HEK293T (cell line): ENCODE results near the gene RBM28.

Experiments used
- CTCF ChIA-PET: fragments of 350-600 bp; formaldehyde crosslinking; extraction: SDS; loops from one replicate; lab custom pipeline; 2021; ENCODE audit warnings: antibody characterized with exemption, inconsistent platforms; lab: Yijun Ruan, JAX
- POLR2A ChIA-PET: fragments of 350-600 bp; formaldehyde crosslinking; extraction: SDS; loops from one replicate; lab custom pipeline; 2020; ENCODE audit warnings: antibody characterized with exemption, inconsistent platforms; lab: Yijun Ruan, JAX
- DNase-seq: peaks from one replicate; pipeline ENCODE4 v3.0.0; 2012; ENCODE audit warnings: mixed read lengths; ENCODE audit errors: extremely low spot score
- ARNT ChIP-seq: fragments of 450-650 bp; IDR thresholded peaks from 2 replicates; pipeline ENCODE4 v1.6.1; 2017; ENCODE audit warnings: mild to moderate bottlenecking
- BHLHE40 ChIP-seq: fragments of 450-650 bp; IDR thresholded peaks from 2 replicates; pipeline ENCODE4 v1.6.1; 2016; ENCODE audit warnings: mild to moderate bottlenecking, moderate library complexity, borderline replicate concordance
- CTBP1 ChIP-seq: fragments of 450-650 bp; IDR thresholded peaks from 2 replicates; pipeline ENCODE4 v1.6.1; 2016; ENCODE audit warnings: borderline replicate concordance
- ELF4 ChIP-seq: fragments of 450-650 bp; IDR thresholded peaks from 2 replicates; pipeline ENCODE4 v1.6.1; 2017; ENCODE audit warnings: antibody characterized with exemption
- FOXA1 ChIP-seq: fragments of 450-650 bp; IDR thresholded peaks from 2 replicates; pipeline ENCODE4 v1.6.1; 2016; ENCODE audit warnings: mild to moderate bottlenecking
- FOXK2 ChIP-seq: fragments of 450-650 bp; IDR thresholded peaks from 2 replicates; pipeline ENCODE4 v1.6.1; 2016; ENCODE audit warnings: mild to moderate bottlenecking
- FOXM1 ChIP-seq: fragments of 450-650 bp; IDR thresholded peaks from 2 replicates; pipeline ENCODE4 v1.6.1; 2017; ENCODE audit warnings: mild to moderate bottlenecking, borderline replicate concordance
- HDGF ChIP-seq: fragments of 450-650 bp; IDR thresholded peaks from 2 replicates; pipeline ENCODE4 v1.6.1; 2017; ENCODE audit warnings: antibody characterized with exemption, borderline replicate concordance
- L3MBTL2 ChIP-seq: fragments of 450-650 bp; conservative IDR thresholded peaks from 2 replicates; pipeline ENCODE4 v1.6.1; 2016; ENCODE audit warnings: mild to moderate bottlenecking
- LEF1 ChIP-seq: fragments of 450-650 bp; IDR thresholded peaks from 2 replicates; pipeline ENCODE4 v1.6.1; 2017; ENCODE audit warnings: mild to moderate bottlenecking, borderline replicate concordance
- NFRKB ChIP-seq: fragments of 450-650 bp; IDR thresholded peaks from 2 replicates; pipeline ENCODE4 v1.6.1; 2016; ENCODE audit warnings: mild to moderate bottlenecking, moderate library complexity
- SP1 ChIP-seq: fragments of 450-650 bp; IDR thresholded peaks from 2 replicates; pipeline ENCODE4 v1.6.1; 2017
- SUZ12 ChIP-seq: fragments of 450-650 bp; IDR thresholded peaks from 2 replicates; pipeline ENCODE4 v1.6.1; 2016; ENCODE audit warnings: mild to moderate bottlenecking
- TARDBP ChIP-seq: fragments of 450-650 bp; IDR thresholded peaks from 2 replicates; pipeline ENCODE4 v1.6.1; 2016
- ZNF384 ChIP-seq: fragments of 450-650 bp; IDR thresholded peaks from 2 replicates; pipeline ENCODE4 v1.6.1; 2016
- TF ChIP-seq, protein P1 (sequence below): fragments of 450-650 bp; IDR thresholded peaks from 2 replicates; pipeline ENCODE4 v1.6.1; 2016

The RBM28 gene

DNA sequence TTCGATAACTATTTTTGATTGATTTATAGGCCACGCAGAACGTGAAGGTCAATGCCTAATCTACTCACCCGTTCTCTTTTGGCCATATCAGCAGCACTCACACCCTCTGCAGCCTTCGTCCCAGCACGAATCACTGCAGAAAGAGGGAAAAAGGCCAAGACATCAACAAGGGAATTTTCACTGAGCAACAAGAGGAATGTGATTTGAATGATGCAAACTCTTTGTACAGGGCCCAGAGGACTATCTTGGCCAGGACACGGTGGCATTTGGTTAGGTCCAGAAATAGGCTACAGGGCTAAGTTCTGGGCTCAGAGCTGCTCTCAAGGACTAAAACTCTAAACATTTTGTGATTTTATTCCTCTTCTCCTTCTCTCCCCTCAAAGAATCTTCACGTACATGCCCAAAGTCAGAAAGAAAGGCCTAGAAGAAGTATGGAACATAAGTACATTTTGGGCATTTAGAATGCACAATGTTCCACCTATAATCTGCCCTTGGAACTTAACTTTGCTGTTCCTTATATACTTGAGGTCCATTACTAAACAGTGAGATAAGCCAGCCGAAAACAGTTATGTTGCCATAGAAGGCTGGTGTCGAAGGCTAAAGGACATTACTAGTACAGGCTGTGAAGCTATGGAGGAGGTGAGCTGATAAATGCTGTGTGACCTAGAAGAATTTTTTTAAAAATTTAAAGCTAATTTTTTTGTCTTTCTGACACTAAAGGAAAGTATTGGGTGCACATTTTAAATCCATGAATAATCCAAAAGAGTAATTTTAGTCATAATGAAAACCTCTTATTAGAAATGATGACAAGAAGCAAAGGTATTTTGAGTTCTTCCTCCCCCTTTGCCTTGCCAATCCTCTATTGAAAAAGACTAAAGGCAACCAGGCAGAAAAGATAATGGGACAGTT lies 20.0 kb downstream of the RBM28 start:
- TF ChIP-seq ZNF384 (no peak), LEF1 (no peak), CTBP1 (no peak), ELF4 (no peak), FOXK2 (no peak), L3MBTL2 (no peak), FOXM1 (no peak)
- ChIA-PET CTCF (interaction anchor here (1.5 kb wide), 1 partner anchor 57 kb away, joined by 4 read pairs; no protein-coding TSS in a partner anchor), POLR2A (no interaction called here)
- DNase-seq: no peak

DNA sequence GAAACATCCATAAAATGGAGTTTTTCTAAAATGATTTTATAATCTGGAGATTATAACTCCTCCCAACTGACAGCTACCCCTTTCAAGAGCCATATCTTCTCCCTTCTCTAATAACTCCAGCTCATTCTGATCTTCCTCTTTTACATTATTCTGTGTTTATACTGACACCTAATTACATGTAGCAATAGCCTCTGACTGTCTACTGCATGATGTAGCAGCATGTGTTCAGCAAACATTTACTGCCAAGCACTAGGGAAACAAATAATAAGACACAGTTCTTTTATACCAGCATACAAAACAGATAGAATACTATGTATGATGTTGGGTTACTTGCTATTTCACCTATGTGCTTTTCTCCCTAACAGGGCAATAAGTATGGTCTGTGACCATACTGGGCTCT lies 20.7 kb downstream of the RBM28 start:
- POLR2A ChIA-PET: no interaction called here
- no peak for DNase-seq
- TF ChIP-seq, protein P1, sequence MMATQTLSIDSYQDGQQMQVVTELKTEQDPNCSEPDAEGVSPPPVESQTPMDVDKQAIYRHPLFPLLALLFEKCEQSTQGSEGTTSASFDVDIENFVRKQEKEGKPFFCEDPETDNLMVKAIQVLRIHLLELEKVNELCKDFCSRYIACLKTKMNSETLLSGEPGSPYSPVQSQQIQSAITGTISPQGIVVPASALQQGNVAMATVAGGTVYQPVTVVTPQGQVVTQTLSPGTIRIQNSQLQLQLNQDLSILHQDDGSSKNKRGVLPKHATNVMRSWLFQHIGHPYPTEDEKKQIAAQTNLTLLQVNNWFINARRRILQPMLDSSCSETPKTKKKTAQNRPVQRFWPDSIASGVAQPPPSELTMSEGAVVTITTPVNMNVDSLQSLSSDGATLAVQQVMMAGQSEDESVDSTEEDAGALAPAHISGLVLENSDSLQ: no peak
- no peak for TF ChIP-seq FOXA1
- no peak for TF ChIP-seq LEF1
- no peak for TF ChIP-seq BHLHE40
- TF ChIP-seq L3MBTL2: no peak
- no peak for TF ChIP-seq CTBP1
- TF ChIP-seq NFRKB: no peak
- no peak for TF ChIP-seq FOXM1
- no peak for TF ChIP-seq HDGF
- no peak for TF ChIP-seq ARNT
- TF ChIP-seq SUZ12: no peak
- no peak for TF ChIP-seq TARDBP
- no peak for TF ChIP-seq FOXK2
- TF ChIP-seq ZNF384: no peak
- no peak for TF ChIP-seq ELF4
- TF ChIP-seq SP1: no peak
- CTCF ChIA-PET: no interaction called here

DNA sequence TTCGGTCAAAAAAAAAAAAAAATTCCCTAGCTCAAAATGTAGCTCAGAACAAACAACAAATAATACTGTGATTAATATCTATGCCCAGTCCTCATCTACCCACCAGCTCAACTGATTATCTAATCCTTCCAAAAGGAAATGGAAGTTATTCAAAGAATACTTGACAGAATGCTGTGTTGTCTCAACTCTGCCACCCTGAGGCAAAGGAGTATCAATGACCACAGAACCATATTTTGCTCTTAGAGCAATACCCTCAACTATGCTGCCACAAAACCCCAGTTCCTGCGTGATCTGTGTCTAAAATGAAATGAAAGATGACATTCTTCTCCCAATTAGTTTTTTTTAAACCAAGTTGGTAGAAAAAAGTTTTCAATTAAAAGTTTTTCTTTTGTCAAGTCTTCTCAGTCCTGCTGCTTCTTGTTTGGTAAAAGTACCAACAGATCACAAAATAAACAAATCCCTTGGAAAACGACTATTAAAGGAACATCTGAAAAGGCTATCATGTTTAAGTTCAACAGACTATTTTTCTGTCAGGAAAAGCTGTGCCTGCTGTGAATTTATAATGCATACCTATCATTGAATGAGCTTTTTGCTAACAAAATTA lies 21.6 kb downstream of the RBM28 start:
- POLR2A ChIA-PET: interaction anchor here (0.7 kb wide), 1 partner anchor 103 kb away, joined by 9 read pairs; no protein-coding TSS in a partner anchor
- no peak for DNase-seq
- TF ChIP-seq LEF1 (no peak), TARDBP (no peak), NFRKB (no peak), FOXK2 (no peak), FOXM1 (no peak), HDGF (no peak), SUZ12 (no peak)
- CTCF ChIA-PET: interaction anchor here (1.0 kb wide), 1 partner anchor 59 kb away, joined by 3 read pairs; no protein-coding TSS in a partner anchor

DNA sequence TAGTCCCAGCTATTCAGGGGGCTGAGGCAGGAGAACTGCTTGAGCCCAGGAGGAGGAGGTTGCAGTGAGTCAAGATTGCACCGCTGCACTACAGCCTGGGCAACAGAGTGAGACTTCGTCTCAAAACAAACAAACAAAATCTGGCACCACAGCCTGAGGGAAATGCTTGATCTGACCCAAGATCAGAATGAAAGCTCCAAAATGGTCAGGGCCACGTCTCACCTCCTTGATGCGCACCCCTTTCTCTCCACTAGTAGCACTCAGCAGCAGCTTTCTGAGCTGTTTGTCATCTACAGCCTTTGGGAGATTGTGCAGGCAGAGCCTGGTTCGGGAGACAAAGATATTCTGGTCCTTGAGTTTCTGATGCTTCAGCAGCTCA lies 22.7 kb downstream of the RBM28 start:
- POLR2A ChIA-PET: no interaction called here
- CTCF ChIA-PET: no interaction called here
- TF ChIP-seq LEF1: no peak
- DNase-seq: no peak

DNA sequence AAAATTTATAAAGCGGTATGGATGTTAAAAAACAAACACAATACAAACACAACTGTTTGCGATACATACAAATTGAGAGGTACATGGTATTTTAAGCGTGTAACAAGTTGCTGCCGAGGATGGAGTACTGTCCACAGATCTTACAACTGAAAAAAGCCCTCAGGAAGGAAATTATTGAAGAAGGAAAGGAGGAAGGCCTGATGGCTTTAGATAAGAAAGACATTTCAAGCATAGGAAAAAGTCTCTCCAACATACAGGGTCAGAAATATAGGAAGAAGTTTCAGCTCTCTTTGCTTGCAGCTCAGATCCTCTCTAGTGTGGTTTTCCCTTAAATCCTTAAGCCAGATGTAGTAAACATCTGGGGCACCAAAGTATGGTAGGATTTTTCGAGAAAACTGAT lies 25.0 kb downstream of the RBM28 start:
- CTCF ChIA-PET: no interaction called here
- TF ChIP-seq, protein P1: no peak
- TF ChIP-seq LEF1: no peak
- DNase-seq: no peak

DNA sequence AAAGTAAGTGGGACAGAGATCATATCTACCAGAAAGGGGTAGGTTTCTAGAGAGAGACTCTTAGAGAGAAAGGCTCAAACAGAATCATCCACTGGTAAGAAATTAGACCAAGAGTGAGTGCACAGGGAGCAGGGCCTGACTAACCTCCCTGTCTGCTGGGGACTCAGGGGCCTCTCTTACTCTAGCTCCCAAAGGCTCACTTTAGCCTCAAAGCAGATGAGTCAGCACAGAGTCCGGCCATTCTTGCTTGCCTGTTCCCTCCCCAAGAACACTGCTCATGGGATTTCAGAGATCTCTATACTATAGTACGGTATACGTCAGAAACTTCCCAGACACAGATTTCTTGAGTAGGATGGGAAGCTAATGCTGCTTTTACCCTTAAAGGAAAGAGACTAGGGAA lies 32.7 kb downstream of the RBM28 start:
- TF ChIP-seq, protein P1: no peak
- no peak for TF ChIP-seq TARDBP
- TF ChIP-seq BHLHE40: no peak
- TF ChIP-seq CTBP1: no peak
- TF ChIP-seq ARNT: no peak
- no peak for TF ChIP-seq NFRKB
- no peak for TF ChIP-seq FOXK2
- no peak for TF ChIP-seq L3MBTL2
- no peak for TF ChIP-seq FOXA1
- TF ChIP-seq LEF1: no peak
- TF ChIP-seq FOXM1: no peak
- no peak for TF ChIP-seq ELF4
- no peak for TF ChIP-seq SP1
- TF ChIP-seq HDGF: no peak
- no peak for TF ChIP-seq ZNF384
- ChIA-PET CTCF (no interaction called here), POLR2A (no interaction called here)
- DNase-seq: no peak

More for the DNA sequence above, 25.0 kb downstream of the RBM28 start:
- POLR2A ChIA-PET: no interaction called here
